HCEC 1CT (cell line): ENCODE measurements around the gene APPL1.

Experiments
- DNase-seq: peaks from one replicate; pipeline ENCODE4 v3.0.0-alpha.2; 2017

APPL1 gene

DNA sequence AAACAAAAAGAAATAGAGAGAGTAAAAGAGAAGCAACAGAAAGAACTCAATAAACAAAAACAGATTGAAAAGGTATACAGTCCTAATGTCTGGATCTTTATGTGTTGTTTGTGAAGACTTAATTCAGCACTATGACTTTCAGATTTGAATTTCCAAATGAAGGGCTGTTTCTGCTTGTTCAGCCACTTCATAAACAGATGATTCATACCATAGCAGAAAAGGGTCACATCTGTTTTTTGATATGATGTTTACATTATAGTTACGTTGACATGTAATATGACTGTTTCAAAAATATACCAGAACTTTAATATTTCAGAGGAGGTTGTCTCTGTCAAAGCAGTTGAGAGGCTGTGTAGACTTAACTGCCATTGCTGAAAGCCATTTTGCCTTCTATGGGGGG, 40.9 kb downstream of the APPL1 start:
- DNase-seq, result peak; percentile 68

DNA sequence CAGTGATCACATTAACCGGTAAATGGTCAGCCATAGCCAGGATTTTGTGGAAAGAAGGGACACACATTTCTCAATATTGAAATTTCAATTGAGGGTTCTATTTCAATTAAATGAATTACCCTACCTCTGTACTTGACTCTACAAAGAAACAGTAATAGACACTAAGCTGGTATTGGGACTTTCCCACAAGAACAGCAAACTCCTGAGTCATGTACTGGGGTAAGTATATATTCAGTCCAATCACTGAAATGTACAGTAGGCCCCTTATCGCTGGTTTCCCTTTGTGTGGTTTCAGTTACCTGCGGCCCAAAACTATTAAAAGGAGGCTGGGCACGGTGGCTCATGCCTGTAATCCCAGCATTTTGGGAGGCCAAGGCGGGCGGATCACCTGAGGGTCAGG, 47.3 kb downstream of the APPL1 start:
- DNase-seq, result no peak

- no peak for DNase-seq
These were observed 47.9 kb downstream of the APPL1 start for GRCh38 chr3:57275393-57275792.

- no peak for DNase-seq
These were observed 50.7 kb downstream of the APPL1 start for GRCh38 chr3:57278237-57278636.

GRCh38 chr3:57279685-57280084, 52.2 kb downstream of the APPL1 start:
- DNase-seq, result no peak

DNA sequence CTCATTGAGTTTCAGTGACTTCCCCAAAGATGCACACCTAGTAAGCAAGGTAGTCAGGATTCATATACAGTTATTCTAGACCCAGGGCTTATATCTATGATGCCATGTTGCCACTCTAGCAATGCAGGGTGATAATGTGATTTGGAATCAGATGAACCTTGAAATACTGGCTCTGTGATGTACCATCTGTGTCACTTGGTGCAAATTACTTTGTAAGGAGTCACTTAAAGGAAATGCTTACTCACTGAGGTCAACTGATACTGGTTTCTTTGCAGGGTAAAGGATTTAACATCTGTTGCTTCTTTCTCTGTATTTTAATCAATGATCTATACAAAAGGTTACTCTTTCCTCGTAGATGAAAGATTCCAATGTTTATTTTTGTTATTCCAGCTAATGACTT, 54.2 kb downstream of the APPL1 start:
- DNase-seq, result peak; percentile 58

GRCh38 chr3:57283334-57283733, 55.8 kb downstream of the APPL1 start:
- no peak for DNase-seq

GRCh38 chr3:57287205-57287604, 59.7 kb downstream of the APPL1 start:
- DNase-seq, result no peak

DNA sequence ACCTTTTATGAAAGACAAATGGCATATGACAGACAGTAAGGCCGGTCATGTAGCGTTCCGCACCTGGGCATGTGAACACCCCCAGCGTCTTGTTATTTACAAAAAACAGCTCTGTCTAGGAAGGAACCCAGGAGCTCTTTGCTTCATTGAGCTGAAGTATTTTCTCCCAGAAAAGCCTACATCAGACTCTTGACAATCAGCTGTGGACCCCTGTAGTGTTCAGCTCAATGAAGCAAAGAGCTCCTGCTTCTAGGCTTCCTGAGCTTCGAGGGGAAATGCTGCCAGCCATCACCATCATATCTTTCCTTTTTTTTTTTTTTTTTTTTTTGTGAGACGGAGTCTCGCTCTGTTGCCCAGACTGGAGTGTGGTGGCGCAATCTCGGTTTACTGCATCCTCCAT, 60.9 kb downstream of the APPL1 start:
- DNase-seq, result no peak

DNA sequence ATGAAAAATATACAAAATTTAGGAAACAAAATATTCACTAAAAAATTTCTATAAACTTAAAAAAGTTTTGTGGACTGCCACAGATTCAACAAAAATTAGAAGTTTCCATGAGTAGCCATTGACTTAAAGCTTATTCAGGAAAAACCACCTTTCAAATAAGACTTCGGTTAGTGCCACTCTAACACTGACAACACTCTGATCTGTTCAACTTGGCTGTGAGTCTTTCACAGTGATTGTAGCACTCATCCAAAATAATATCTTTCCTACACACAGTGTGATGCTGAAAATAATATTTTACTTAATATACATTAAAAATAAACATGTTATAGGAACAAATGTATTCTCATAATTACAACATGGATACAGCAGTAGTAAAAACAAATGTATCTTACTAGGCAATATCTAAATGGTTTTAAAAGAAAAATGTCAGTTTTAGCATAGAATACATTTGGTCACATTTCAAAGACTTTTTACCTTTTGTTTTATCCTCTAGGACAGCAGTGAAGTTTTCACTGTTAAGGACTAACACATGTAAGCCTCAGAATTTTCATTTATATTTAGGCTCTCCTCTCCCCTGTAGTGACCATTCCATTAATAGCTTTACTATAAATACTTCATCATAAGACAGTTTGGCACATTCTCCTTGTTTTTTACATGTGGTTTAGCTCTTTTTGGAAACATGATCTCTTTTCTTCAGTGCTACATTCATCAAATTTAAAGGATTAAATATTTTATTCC, 64.8 kb downstream of the APPL1 start, which contains the start of gene ASB14:
Gene ASB14 (minus strand): TSS at position 527 of the 738 bp plus-strand sequence. CDS start 652 bp downstream, outside the sequence.
- no peak for DNase-seq

DNA sequence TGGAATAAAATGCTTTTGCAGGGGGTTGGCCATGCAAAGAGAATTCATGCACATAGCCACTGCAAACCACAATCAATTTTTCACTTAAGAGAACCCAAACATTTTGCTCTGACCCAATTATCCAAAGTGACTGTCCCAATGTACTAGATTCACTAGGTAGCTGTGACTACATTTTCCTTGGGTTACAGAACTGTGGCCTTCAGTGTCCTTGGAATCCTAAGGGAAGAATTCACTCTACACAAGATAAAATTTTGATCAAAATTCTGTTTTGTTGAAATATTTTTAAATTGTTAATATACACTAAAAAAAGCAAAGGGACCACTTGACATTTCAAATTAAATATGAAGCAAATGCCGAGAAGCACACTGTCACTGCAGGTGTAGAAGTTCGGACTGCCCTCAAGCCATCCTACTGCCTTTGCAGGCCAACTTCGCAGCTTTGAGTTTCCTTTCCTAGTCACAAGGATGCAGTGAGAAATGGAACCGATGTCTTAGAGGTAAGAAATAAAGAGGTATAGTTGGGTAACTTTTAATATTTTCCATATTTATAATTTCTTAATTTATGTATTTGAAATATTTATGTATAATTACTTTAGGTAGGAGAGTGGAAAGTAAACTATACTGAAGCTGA, 65.5 kb downstream of the APPL1 start:
- no peak for DNase-seq

DNA sequence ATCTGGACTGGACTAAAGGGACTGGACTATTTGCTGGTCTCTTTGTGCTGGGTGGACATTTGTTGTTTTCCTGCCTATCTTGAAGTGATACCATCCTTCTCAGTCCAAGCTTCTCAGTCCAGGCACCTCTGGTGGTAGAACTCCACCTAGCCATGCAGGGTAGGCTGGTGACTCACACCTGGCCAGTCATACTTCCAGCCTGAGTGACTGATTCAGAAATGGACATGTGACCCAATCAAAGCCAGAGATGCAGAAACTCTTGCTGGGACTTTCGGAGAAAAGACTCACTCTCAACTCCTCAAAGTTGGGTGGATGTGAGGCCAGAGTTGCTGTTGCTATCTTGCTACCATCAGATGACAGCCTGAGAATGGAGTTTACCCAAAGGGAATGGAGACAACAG, 70.5 kb downstream of the APPL1 start:
- peak; percentile 23 for DNase-seq

GRCh38 chr3:57303520-57303919, 76.0 kb downstream of the APPL1 start:
- DNase-seq, result peak; percentile 55

GRCh38 chr3:57309769-57310360, 82.3 kb downstream of the APPL1 start:
- DNase-seq, result no peak

- no peak for DNase-seq
These were observed 86.7 kb downstream of the APPL1 start for GRCh38 chr3:57314204-57314603.
